DMS53 (cell line): ENCODE data around the gene ALDH3B1.

ENCODE experiments used
- DNase-seq: peaks from one replicate; lab custom pipeline; 2025; lab: John Stamatoyannopoulos, UW

The ALDH3B1 gene

DNA sequence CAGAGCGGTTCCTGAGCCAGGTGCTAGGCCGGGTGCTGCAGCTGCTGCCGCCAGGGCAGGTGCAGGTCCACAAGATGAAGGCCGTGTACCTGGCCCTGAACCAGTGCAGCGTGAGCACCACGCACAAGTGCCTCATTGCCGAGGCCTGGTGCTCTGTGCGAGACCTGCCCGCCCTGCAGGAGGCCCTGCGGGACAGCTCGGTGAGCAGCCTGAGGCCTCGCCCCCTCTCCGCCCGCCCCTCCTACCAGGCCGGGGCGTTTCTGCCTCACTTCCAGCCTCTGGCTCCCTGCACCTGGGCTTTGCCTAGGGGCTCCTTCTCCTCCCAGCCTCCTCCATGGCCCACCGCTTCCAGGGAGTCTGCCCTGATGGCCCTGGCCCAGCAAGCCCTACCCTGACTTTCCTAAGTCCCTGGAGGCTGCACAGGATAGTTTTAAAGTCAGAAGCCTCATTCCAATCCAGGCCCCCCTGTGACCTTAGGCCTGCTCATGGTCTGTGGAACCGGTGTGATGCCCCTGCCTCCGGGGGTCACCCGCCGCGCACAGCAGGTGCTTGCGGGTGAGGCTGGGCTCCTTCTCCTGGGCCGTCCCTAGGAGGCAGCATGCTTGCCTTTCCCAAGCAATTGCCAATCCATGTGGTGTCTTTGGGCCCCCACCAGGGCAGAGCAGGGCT, 34.2 kb downstream of the ALDH3B1 start:
- peak; percentile 69 for DNase-seq

DNA sequence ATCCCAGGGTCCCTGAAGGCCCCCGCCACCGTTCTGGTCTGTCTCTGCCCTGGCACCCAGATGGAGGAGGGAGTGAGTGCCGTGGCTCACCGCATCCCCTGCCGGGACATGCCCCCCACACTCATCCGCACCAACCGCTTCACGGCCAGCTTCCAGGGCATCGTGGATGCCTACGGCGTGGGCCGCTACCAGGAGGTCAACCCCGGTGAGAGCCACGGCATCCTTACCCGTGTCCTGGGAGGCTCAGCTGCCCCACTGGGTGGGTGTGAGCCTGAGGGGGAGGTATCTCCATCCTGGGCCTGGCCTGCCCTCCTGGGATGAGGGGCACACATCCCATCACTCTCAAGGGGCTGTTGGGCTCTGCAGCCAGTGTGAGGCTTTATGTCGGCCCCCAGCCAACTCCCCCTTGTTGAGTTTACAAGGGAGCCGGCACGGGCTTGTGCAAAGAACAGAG, 34.8 kb downstream of the ALDH3B1 start:
- DNase-seq = no peak

DNA sequence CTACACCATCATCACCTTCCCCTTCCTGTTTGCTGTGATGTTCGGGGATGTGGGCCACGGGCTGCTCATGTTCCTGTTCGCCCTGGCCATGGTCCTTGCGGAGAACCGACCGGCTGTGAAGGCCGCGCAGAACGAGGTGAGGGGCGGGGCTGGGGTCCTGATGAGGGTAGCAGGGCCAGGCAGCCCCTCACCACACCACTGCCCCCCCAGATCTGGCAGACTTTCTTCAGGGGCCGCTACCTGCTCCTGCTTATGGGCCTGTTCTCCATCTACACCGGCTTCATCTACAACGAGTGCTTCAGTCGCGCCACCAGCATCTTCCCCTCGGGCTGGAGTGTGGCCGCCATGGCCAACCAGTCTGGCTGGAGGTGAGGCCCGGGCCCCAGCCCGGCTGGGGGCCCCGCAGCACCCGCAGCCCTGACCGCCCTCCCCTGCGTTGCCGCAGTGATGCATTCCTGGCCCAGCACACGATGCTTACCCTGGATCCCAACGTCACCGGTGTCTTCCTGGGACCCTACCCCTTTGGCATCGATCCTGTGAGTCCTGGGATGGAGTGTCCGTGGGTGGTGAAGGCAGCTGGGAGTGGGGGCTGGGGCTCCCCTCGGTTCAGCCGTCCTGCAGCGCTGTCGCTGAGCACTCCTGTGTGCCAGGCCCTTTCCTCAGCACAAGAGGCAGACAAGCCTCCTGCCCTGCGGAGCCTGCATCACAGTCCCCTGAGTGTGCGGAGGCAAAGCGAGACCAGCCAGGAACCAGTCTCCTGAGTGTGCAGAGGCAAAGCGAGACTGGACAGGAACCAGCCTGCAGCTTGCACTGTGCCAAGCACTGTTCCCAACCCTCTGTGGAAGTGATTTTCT, 37.5 kb downstream of the ALDH3B1 start:
- no peak for DNase-seq

DNA sequence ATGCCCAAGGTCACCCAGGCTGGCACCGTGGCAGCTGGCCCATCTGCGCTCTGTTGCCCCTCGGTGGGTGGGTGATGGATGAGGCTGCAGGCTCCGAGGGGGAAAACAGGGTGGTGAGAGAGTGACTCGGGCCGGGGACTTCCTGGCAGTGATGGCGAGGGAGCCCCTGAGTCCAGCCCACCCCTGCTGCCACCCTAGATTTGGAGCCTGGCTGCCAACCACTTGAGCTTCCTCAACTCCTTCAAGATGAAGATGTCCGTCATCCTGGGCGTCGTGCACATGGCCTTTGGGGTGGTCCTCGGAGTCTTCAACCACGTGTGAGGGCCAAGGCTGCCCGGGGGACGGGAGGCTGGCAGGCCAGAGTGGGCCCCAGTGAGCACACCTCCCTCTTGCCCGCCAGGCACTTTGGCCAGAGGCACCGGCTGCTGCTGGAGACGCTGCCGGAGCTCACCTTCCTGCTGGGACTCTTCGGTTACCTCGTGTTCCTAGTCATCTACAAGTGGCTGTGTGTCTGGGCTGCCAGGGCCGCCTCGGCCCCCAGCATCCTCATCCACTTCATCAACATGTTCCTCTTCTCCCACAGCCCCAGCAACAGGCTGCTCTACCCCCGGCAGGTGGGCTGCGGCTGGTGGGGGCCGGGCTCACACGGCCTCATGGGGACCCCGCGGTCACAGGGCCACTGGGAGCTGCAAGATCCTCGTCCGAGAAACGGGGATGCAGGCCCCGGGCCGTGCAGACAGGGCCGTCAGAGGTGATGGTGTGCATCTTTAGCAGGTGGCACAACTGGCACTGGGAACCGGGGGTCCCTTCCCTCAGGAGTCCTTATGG, 38.8 kb downstream of the ALDH3B1 start:
- DNase-seq = no peak

DNA sequence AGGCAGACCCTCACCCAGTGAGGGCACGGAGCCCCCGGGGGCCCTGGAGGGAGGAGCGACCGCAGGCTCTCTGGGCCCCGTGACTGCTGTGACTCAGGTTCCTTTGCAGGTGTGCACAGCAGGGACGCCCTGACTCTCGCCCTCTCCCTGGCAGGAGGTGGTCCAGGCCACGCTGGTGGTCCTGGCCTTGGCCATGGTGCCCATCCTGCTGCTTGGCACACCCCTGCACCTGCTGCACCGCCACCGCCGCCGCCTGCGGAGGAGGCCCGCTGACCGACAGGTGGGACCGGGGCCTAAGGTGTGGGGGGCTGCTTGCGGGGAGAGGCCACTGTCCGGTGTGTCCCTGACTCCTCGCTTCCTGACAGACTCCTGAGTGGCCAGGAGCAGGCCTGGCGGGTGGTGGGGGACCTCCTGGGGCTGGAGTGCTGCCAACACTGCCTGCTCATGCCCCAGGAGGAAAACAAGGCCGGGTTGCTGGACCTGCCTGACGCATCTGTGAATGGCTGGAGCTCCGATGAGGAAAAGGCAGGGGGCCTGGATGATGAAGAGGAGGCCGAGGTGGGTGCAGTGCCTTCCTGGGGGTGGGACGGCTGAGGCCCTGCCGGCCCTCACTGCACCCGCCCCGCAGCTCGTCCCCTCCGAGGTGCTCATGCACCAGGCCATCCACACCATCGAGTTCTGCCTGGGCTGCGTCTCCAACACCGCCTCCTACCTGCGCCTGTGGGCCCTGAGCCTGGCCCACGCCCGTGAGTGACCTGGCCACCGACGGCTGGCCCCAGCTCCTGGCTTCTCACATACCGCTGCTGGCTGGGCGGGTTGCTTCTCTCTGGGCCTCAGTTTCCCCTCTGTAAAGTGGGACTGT, 39.6 kb downstream of the ALDH3B1 start:
- no peak for DNase-seq

DNA sequence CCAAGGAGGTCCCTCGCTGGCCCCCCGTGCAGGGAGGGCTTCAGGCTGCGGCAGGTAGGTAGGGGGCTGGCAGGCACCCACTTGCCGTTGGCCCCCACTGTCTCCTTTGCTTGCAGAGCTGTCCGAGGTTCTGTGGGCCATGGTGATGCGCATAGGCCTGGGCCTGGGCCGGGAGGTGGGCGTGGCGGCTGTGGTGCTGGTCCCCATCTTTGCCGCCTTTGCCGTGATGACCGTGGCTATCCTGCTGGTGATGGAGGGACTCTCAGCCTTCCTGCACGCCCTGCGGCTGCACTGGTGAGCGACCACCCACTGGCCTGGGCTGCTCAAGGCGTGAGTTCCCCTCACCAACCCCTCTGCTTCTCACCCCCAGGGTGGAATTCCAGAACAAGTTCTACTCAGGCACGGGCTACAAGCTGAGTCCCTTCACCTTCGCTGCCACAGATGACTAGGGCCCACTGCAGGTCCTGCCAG, 40.3 kb downstream of the ALDH3B1 start:
- DNase-seq = no peak

DNA sequence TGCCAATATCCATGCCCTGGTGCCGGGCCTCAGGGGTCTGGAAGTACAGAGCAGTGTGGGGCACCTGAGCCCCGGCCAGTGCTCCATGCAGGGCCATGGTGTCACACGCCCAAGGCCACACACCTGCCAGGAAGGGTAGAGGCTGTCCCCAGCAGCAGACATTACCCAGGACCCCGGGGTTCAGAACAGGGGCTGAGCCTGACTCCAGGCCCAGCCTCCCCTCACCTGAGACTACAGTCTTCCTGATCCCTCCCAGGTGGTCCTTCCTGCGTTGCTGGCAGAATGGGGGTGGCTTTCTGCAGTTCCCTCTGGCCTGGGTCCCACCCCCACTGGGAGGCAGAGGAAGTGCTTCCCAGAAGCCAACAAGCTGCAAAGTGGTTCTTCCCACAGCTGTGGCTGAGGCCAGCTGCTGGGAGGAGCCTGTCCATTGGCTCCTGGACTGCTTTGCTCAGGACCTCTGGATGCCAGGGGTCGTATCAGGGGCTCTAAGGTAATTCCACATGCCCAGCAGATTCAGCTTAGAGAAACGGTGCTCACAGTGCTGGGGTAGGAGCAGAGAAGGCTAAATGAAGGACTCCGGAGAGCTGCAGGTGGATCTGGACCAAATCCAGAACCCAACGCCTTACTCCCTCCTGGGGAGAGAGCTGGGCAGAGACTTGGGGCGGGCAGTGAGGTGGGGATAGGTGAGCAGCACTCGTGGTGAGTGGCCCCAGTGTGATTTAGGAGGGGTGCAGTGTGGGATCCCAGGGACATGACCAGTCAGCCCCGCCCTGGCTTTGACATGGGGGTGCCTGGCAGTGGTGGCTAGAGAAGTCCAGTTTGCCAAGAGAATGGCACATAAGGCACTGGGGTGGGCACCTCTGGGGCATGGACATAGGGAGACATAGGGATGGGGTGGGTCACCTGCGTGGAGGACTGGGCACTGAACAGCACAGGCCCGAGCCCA, 41.3 kb downstream of the ALDH3B1 start:
- DNase-seq = peak; percentile 32

DNA sequence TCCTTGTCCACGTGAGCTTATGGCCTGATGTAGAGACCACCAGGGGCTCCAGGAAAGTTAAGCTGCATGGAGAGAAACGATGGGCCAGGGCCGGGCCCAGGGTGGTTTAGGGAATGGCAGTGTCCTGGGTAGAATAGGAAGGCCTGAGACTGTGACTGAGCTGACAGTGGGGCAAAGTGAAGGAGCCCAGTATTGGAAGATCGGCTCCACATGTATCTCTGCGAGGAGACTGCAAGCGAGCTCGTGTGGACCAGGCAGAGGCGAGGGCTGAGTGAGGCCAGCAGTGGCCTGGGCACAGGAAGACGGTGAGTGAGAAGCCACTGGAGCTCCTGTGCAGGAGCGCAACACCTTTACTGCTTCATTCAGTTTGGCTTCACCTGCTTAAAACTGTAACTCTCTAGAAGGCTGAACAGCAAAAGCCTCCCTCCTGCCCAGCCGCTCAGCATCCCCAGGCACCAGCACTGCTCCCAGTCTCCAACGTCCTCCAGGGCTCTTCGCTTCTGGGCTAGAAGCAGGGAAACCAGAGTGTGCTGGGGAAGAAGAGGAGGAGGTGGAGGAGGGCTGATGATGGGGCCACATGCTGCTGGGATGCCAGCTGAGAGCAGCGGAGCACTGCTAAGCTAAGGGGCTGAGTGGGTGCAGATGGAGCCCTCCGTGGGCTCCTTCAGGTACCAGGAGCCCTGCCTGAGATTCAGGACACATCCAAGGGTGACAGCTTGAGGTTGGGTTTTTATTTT, 42.2 kb downstream of the ALDH3B1 start:
- no peak for DNase-seq

DNA sequence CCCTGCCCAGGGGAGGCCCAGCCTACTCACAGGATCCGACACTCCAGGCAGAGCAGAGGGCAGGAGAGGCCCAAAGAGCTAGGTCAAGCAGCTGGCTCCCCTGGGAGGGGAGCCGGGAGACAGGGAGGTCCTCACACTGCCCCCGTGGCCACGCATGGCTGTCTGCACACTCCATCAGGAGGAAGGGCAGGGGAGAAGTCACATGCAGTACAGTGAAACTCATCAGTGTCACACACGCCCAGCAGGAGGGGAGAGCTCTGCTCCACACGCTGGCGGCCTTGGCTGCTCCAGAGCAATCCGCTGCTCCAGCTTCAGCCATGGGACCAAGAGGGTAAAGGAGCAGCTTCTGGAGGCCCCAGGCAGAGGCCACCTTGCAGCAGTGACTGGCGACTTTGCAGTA, 43.0 kb downstream of the ALDH3B1 start:
- no peak for DNase-seq

DNA sequence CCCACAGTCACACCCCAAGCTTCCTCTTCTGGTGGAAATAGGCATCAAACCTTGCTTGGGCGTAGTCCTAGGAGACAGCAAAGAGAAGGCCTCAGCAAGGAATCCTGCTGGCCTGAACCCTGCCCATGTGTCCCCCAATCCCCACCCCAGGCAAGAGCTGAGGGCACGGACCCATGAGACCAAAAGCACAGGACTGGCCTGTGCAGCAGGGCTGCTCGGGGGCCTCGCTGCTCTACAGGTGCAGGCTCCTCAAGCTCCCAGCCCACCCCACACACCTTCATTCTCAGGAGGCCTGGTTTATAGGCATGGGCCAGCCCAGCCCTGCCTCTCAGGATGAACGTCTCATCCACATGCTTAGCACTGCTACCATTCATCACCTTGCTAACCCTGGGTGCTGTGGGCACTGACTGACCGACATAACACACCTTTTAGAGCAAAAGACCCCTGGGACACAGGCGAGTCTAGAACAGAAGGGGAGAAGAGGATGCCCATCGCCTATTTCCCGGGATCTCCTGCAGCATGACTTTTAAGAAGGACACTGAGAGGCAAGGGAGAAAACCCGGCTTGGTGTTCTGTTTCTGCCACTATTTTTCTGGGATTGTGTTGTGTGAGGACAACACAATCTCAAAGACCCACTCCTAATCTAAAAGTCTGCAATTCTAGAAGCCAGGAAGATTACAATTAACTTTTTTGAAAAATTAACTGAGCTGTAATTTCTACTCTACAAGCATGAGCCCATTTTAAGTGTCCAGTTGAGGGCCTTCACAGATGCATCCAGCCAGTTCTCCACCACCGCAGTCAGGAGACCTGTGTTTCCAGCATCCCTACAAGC, 44.1 kb downstream of the ALDH3B1 start:
- no peak for DNase-seq

DNA sequence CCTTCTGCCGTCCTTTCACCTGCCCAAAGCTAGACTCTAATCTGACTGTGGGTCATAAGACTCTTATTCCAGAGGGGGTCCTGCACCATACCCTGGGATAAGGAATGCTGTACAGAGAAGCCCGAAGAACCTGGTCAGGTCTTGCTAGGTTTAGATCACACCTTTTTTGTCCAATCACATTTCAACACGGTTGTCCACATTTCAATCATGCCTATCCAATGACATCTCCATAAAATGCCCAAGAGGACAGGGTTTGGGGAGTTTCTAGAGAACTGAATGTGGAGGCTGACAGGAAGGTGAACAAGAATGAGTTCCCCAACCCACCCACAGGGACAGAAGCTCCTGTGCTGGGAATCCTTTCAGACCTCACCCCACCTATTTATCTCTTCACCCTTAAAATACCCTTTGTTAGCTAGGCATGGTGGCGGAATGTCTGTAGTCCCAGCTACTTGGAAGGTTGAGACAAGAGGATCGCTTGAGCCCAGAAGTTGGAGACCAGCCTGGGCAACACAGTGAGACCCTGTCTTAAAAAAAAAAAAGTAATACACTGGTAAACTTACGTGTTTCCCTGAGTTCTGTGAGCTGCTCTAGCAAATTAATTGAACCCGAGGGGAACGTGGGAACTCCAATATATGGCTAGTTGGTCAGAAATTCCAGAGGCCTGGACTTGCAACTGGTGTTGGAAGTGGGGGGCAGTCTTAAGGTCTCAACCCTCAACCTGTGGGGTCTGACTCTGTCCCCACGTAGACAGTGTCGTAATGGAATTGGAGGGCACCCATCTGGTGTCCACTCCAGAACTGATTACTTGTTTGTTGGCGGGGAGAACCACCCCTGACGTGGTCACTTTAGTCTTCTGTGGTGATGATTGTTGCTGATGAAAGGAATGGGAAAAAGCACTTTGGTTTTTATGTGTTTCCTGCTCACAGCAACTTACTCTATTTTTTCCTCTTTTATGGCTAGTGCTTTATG, 46.5 kb downstream of the ALDH3B1 start:
- no peak for DNase-seq

DNA sequence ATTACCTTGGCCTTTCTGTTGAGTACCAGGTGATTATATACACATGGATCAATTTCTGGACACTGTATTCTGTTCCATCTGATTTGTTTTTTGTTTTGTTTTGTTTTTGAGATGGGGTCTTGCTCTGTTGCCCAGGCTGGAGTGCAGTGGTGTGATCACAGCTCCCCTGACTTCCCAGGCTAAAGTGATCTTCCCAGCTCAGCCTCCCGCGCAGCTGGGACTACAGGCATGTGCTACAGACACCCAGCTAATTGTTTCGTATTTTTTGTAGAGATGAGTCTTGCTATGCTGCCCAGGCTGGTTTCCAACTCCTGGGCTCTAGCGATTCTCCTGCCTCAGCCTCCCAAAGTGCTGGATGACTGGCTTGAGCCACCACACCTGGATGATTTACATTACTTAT, 47.7 kb downstream of the ALDH3B1 start:
- no peak for DNase-seq

DNA sequence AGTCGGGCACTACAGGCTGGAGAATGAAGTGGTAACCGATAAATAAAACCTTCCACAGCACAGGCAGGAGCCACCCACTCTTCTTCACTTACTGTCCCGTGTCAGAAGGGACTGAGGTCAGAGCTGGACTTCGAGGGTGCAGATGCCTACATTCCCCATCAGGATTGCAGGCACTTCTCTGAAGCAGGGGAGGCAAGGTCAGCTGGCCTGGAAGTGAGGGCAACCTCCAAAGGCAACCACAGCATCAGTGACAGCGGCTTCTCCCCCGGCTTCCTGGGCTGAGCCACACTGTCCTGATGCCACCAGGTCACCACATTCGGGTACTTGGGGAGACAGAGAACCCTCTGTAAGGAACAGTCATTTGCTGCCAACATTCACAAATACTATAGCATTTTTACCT, 51.4 kb downstream of the ALDH3B1 start:
- no peak for DNase-seq

DNA sequence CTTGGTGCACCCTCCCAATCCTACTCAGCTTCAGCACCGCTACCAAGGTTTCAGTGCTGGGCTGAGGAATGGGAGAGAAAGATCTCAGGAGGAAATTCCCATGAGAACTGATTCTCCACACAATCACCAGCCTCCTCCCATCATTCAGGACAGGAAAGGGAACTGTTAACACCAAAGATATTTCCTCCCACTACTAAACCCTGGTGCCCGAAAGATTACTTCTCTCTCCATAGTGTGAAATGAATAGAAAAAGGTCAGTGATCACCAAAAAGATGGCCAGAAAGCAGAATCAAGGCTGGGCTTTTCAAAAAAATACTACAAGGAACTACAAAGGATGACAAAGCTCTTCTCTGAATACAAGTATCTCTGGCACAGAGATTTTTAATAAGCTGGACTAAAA, 54.8 kb downstream of the ALDH3B1 start:
- DNase-seq = no peak

DNA sequence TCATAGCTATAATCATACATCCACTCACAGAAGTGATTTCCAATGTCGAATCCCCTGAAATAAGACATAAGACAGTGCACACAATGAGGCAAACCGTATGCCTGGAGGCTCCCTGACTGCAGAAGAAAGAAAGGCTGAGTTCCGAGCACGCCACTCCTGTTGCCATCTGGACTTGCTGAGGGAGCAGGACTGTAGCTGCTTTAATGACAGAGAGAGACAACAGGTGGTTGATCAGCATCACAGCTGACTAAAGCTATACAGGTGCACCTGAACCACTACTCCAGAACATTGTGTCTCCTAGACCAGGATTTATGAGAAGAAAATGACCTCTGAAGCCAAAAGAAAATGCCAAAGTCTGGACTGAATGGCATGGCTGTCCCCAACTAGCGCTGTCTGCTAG, 55.7 kb downstream of the ALDH3B1 start:
- no peak for DNase-seq

DNA sequence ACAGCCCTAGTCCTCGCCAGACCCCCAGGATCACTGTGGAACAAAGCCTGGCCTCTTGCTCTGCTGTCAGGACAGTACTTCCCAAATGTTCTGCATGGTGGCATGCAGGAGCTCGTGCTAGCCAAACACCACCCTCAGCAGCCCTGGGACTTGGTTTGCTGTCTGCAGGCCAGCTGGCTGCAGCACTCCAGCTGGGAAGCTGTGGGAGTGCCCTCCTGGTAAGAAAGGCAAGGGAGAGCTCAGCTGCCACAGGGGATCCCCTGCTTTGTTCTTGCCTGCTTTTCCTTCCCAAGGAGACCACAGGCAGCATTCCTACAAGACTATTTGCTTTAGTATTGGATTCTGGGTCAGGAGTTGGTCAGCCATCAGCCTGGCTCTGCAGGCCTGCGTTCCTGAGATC, 56.6 kb downstream of the ALDH3B1 start:
- no peak for DNase-seq

DNA sequence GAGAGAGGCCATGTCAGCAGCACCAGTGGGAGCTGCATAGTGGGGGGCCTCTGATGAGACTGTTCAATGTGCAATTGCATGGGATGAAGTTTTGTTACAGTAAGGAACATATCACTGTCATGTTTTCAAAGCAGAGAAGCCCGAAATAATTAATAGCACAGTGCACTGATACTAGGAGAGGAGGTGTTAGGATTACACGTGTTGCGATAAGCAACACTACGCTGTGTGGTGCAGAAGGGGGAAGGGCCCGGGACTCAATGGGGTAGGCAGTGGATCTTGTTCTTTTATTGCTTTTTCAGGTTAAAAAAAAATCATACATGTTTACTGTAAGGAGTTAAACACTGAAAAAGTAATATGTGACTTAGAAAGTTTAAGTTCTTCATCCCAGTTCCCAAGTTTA, 57.9 kb downstream of the ALDH3B1 start:
- DNase-seq = no peak
